Measurements from ENCODE around the gene KLF6.

Gene KLF6

GRCh38 chr10:3789621-3790020 lies 4.6 kb upstream of the KLF6 start:
- Histone ChIP-seq H3K4me1 (ENCODE audit: insufficient read depth, low read length, severe bottlenecking) (peaks cover 19% of the 10 kb centered on the region), H3K36me3 (ENCODE audit: insufficient read depth, low read length) (no peaks in the 10 kb centered on the region; the same call in 1 of the 2 replicates), H3K27ac (ENCODE audit: low read depth, low read length, poor library complexity, severe bottlenecking) (no peak overlapping the region), H3K27me3 (ENCODE audit: insufficient read depth, low read length) (0 out of 2 replicates have a peak, but pooled peaks cover 6% of the 10 kb centered on the region), H3F3A (ENCODE audit: insufficient read depth, low read length) (no peaks in the 10 kb centered on the region), H3K79me2 (ENCODE audit: insufficient read depth, low read length) (peaks cover under 1% of the 10 kb centered on the region; the same call in 1 of the 2 replicates), H3K9ac (ENCODE audit: low read length) (no peak overlapping the region), H3K4me2 (ENCODE audit: low read length) (no peak overlapping the region), H3K9me2 (ENCODE audit: low read depth, low read length) (no peaks in the 10 kb centered on the region), H3K9me3 (ENCODE audit: low read length) (no peaks in the 10 kb centered on the region), H3K4me3 (ENCODE audit: low read depth, low read length, poor library complexity, severe bottlenecking) (no peak overlapping the region), H4K20me1 (ENCODE audit: insufficient read depth, low read length) (no peaks in the 10 kb centered on the region), H2AFZ (ENCODE audit: low read length) (no peak overlapping the region)
- TF ChIP-seq CTCF (IDR thresholded peaks at IDR 0.05; ENCODE audit: low read length) (no peak), EZH2 (IDR thresholded peaks at IDR 0.05; ENCODE audit: borderline replicate concordance, low read length) (no peak)

- Histone ChIP-seq H3K4me3 (ENCODE audit: low read depth, low read length, poor library complexity, severe bottlenecking) (no peak overlapping the region), H3K36me3 (ENCODE audit: insufficient read depth, low read length) (no peaks in the 10 kb centered on the region; the same call in 1 of the 2 replicates), H3K79me2 (ENCODE audit: insufficient read depth, low read length) (peaks cover 18% of the 10 kb centered on the region), H3F3A (ENCODE audit: insufficient read depth, low read length) (no peaks in the 10 kb centered on the region), H3K9me2 (ENCODE audit: low read depth, low read length) (no peaks in the 10 kb centered on the region), H4K20me1 (ENCODE audit: insufficient read depth, low read length) (no peaks in the 10 kb centered on the region), H3K4me2 (ENCODE audit: low read length) (no peak overlapping the region), H3K27me3 (ENCODE audit: insufficient read depth, low read length) (0 out of 2 replicates have a peak, but pooled peaks cover 6% of the 10 kb centered on the region), H3K9me3 (ENCODE audit: low read length) (no peaks in the 10 kb centered on the region), H3K27ac (ENCODE audit: low read depth, low read length, poor library complexity, severe bottlenecking) (no peak overlapping the region), H3K9ac (ENCODE audit: low read length) (no peak overlapping the region), H2AFZ (ENCODE audit: low read length) (no peak overlapping the region), H3K4me1 (ENCODE audit: insufficient read depth, low read length, severe bottlenecking) (peaks cover 24% of the 10 kb centered on the region)
- TF ChIP-seq CTCF (IDR thresholded peaks at IDR 0.05; ENCODE audit: low read length) (no peak), EZH2 (IDR thresholded peaks at IDR 0.05; ENCODE audit: borderline replicate concordance, low read length) (no peak)
Measured at GRCh38 chr10:3787816-3788215, 2.8 kb upstream of the KLF6 start.

GRCh38 chr10:3787016-3787400 lies 2.0 kb upstream of the KLF6 start:
- peaks cover 26% of the 10 kb centered on the region for H3K79me2 ChIP-seq (ENCODE audit: insufficient read depth, low read length)
- H3K4me1 ChIP-seq (ENCODE audit: insufficient read depth, low read length, severe bottlenecking) = peaks cover 25% of the 10 kb centered on the region
- H3K4me3 ChIP-seq (ENCODE audit: low read depth, low read length, poor library complexity, severe bottlenecking) = no peak overlapping the region
- no peak for TF ChIP-seq EZH2 (IDR thresholded peaks at IDR 0.05; ENCODE audit: borderline replicate concordance, low read length)
- no peak for TF ChIP-seq CTCF (IDR thresholded peaks at IDR 0.05; ENCODE audit: low read length)
- H3K9me3 ChIP-seq (ENCODE audit: low read length) = no peaks in the 10 kb centered on the region
- H3K9ac ChIP-seq (ENCODE audit: low read length) = no peak overlapping the region
- 0 out of 2 replicates have a peak, but pooled peaks cover 6% of the 10 kb centered on the region for H3K27me3 ChIP-seq (ENCODE audit: insufficient read depth, low read length)
- no peak overlapping the region for H2AFZ ChIP-seq (ENCODE audit: low read length)
- H3K9me2 ChIP-seq (ENCODE audit: low read depth, low read length) = no peaks in the 10 kb centered on the region
- no peak overlapping the region for H3K27ac ChIP-seq (ENCODE audit: low read depth, low read length, poor library complexity, severe bottlenecking)
- H3F3A ChIP-seq (ENCODE audit: insufficient read depth, low read length) = no peaks in the 10 kb centered on the region
- no peak overlapping the region for H3K4me2 ChIP-seq (ENCODE audit: low read length)
- peaks cover 2% of the 10 kb centered on the region; the same call in 1 of the 2 replicates for H3K36me3 ChIP-seq (ENCODE audit: insufficient read depth, low read length)
- no peaks in the 10 kb centered on the region for H4K20me1 ChIP-seq (ENCODE audit: insufficient read depth, low read length)

Measured in OCI-LY1 (cell line).